H9 (cell line): ENCODE data around the gene EML2. TPM values are rescaled to one million over a fixed set of nuclear protein-coding genes. Genes with fewer than 3 reads are reported as not detected.

Experiments
- DNase-seq: peaks from one replicate; pipeline ENCODE4 v3.0.0-alpha.2; 2017
- H2AFZ ChIP-seq: one replicate; pipeline ENCODE4 v1.6.1; 2013; ENCODE audit warnings: mild to moderate bottlenecking, low read length, control low read depth, moderate library complexity
- H2AK5ac ChIP-seq: 2 replicates; pipeline ENCODE4 v1.6.1; 2013; ENCODE audit warnings: low read length, control low read depth, mixed read lengths; ENCODE audit not compliant: insufficient read length
- H2BK120ac ChIP-seq: one replicate; pipeline ENCODE4 v1.6.1; 2013; ENCODE audit warnings: low read depth, mild to moderate bottlenecking, low read length, control low read depth, inconsistent platforms; ENCODE audit not compliant: poor library complexity, severe bottlenecking
- H2BK12ac ChIP-seq: 2 replicates; pipeline ENCODE4 v1.6.1; 2013; ENCODE audit warnings: low read length, control low read depth, mixed read lengths, low read depth; ENCODE audit not compliant: insufficient read length
- H2BK15ac ChIP-seq: 2 replicates; pipeline ENCODE4 v1.6.1; 2013; ENCODE audit warnings: low read depth, low read length, control low read depth
- H2BK20ac ChIP-seq: one replicate; pipeline ENCODE4 v1.6.1; 2013; ENCODE audit warnings: low read depth, mild to moderate bottlenecking, low read length, control low read depth, inconsistent platforms; ENCODE audit not compliant: poor library complexity, severe bottlenecking
- H2BK5ac ChIP-seq: 2 replicates; pipeline ENCODE4 v1.6.1; 2013; ENCODE audit warnings: low read length, control low read depth, mixed read lengths; ENCODE audit not compliant: insufficient read length
- H3K14ac ChIP-seq: 2 replicates; pipeline ENCODE4 v1.6.1; 2013; ENCODE audit warnings: low read length, control low read depth; ENCODE audit not compliant: insufficient read depth
- H3K18ac ChIP-seq: 2 replicates; pipeline ENCODE4 v1.6.1; 2013; ENCODE audit warnings: low read depth, mild to moderate bottlenecking, mixed read lengths, low read length, control low read depth; ENCODE audit not compliant: insufficient read length
- H3K23ac ChIP-seq: 2 replicates; pipeline ENCODE4 v1.6.1; 2013; ENCODE audit warnings: low read length, control low read depth, mixed read lengths, low read depth; ENCODE audit not compliant: insufficient read length
- H3K23me2 ChIP-seq: 2 replicates; pipeline ENCODE4 v1.6.1; 2013; ENCODE audit warnings: low read depth, mild to moderate bottlenecking, mixed read lengths, low read length, control low read depth; ENCODE audit not compliant: insufficient read length, poor library complexity, severe bottlenecking
- H3K27ac ChIP-seq: 2 replicates; pipeline ENCODE4 v1.5.1; 2013; ENCODE audit warnings: low read length, control low read depth, mixed read lengths, low read depth; ENCODE audit not compliant: insufficient read length
- H3K27me3 ChIP-seq: 2 replicates; pipeline ENCODE4 v1.6.1; 2013; ENCODE audit warnings: low read length, control low read depth, inconsistent platforms; ENCODE audit not compliant: insufficient read depth
- H3K4ac ChIP-seq: 2 replicates; pipeline ENCODE4 v1.6.1; 2013; ENCODE audit warnings: low read depth, mild to moderate bottlenecking, control low read depth, inconsistent platforms, low read length, moderate library complexity
- H3K4me1 ChIP-seq: 2 replicates; pipeline ENCODE4 v1.6.1; 2013; ENCODE audit warnings: low read length, control low read depth, inconsistent platforms; ENCODE audit not compliant: insufficient read depth
- H3K4me2 ChIP-seq: 2 replicates; pipeline ENCODE4 v1.6.1; 2013; ENCODE audit warnings: low read length, control low read depth, mixed read lengths; ENCODE audit not compliant: insufficient read length, insufficient read depth
- H3K56ac ChIP-seq: 2 replicates; pipeline ENCODE4 v1.6.1; 2013; ENCODE audit warnings: low read depth, mild to moderate bottlenecking, mixed read lengths, low read length, control low read depth; ENCODE audit not compliant: insufficient read length
- H3K79me1 ChIP-seq: 2 replicates; pipeline ENCODE4 v1.6.1; 2013; ENCODE audit warnings: low read depth, mild to moderate bottlenecking, moderate library complexity, low read length, control low read depth, inconsistent platforms; ENCODE audit not compliant: insufficient read depth, poor library complexity, severe bottlenecking
- H3K79me2 ChIP-seq: 2 replicates; pipeline ENCODE4 v1.6.1; 2013; ENCODE audit warnings: low read length, control low read depth, inconsistent platforms; ENCODE audit not compliant: insufficient read depth
- H3K9ac ChIP-seq: 2 replicates; pipeline ENCODE4 v1.6.1; 2013; ENCODE audit warnings: low read length, control low read depth, mixed read lengths; ENCODE audit not compliant: insufficient read length; ENCODE audit errors: extremely low read depth
- H3K9me3 ChIP-seq: one replicate; pipeline ENCODE4 v1.6.1; 2013; ENCODE audit warnings: low read depth, low read length, inconsistent platforms; ENCODE audit not compliant: control insufficient read depth
- H3T11ph ChIP-seq: one replicate; pipeline ENCODE4 v1.6.1; 2013; ENCODE audit warnings: mild to moderate bottlenecking, low read length, control low read depth, inconsistent platforms
- H4K20me1 ChIP-seq: one replicate; pipeline ENCODE4 v1.6.1; 2013; ENCODE audit not compliant: control insufficient read depth, insufficient read length, insufficient read depth
- H4K5ac ChIP-seq: 2 replicates; pipeline ENCODE4 v1.6.1; 2013; ENCODE audit warnings: low read depth, mild to moderate bottlenecking, mixed read lengths, low read length, control low read depth; ENCODE audit not compliant: insufficient read length
- H4K8ac ChIP-seq: replicated peaks from 2 replicates; pipeline ENCODE4 v1.6.1; 2013; ENCODE audit warnings: low read length, control low read depth, mixed read lengths, low read depth; ENCODE audit not compliant: insufficient read length
- H4K91ac ChIP-seq: 2 replicates; pipeline ENCODE4 v1.6.1; 2013; ENCODE audit warnings: low read depth, mild to moderate bottlenecking, moderate library complexity, mixed read lengths, low read length, control low read depth; ENCODE audit not compliant: insufficient read length
- H3K27ac Mint-ChIP-seq, 3 experiments: 2 replicates in 2 of 3; 3 replicates in 1 of 3; pipeline ENCODE4 v1.8.0; 2020 to 2021; ENCODE audit warnings: mixed read lengths in 3 of 3, mild to moderate bottlenecking in 1 of 3, moderate library complexity in 1 of 3
- H3K27me3 Mint-ChIP-seq: 2 replicates; pipeline ENCODE4 v1.8.0; 2021; ENCODE audit warnings: low read depth, mild to moderate bottlenecking, moderate library complexity, mixed read lengths
- H3K36me3 Mint-ChIP-seq, 3 experiments: 2 replicates in 2 of 3; 3 replicates in 1 of 3; pipeline ENCODE4 v1.8.0; 2020 to 2021; ENCODE audit warnings: low read depth in 3 of 3, mixed read lengths in 3 of 3; ENCODE audit not compliant: insufficient read depth in 1 of 3
- H3K4me1 Mint-ChIP-seq, 2 experiments: 2 replicates each; pipeline ENCODE4 v1.8.0; 2020; ENCODE audit warnings: mixed read lengths in 2 of 2
- H3K4me3 Mint-ChIP-seq, 2 experiments: 2 replicates in 1 of 2; 3 replicates in 1 of 2; pipeline ENCODE4 v1.8.0; 2020 to 2021; ENCODE audit warnings: mild to moderate bottlenecking in 2 of 2, mixed read lengths in 2 of 2, moderate library complexity in 1 of 2
- H3K9me3 Mint-ChIP-seq, 2 experiments: 2 replicates in 1 of 2; 3 replicates in 1 of 2; pipeline ENCODE4 v1.8.0; 2020; ENCODE audit warnings: mild to moderate bottlenecking in 2 of 2, mixed read lengths in 2 of 2, moderate library complexity in 1 of 2
- CTCF ChIP-seq: fragments of 200-600 bp; sonication (generic); conservative IDR thresholded peaks from 3 replicates; pipeline ENCODE4 v1.8.0; 2021; ENCODE audit warnings: antibody characterized with exemption, mild to moderate bottlenecking
- WGBS: extraction: QIAGEN DNeasy Blood & Tissue Kit; methylation state at CpG from one replicate; pipeline ENCODE4 v1.1.7; 2013; ENCODE audit warnings: missing lambda C conversion rate, low lambda C conversion rate, mixed read lengths; ENCODE audit not compliant: insufficient read length; ENCODE audit errors: extremely low coverage; 5-methylcytosine and 5-hydroxymethylcytosine counted together
- total RNA-seq: library from RNA; stranded (reverse); gene quantifications from 2 replicates; pipeline ENCODE4 v1.2.1, GENCODE V29; 2021

EML2 gene
- total RNA-seq, 1 experiment from 2014 or later = 22.6 TPM

- H3K14ac ChIP-seq = no peak overlapping the region
- Mint-ChIP-seq H3K27ac (peak overlapping the region in 1 of 3 experiments; percentile 76; a peak in 2 of 7 replicates), H3K4me1 (peaks cover 25 to 36% of the 10 kb centered on the region in 2 experiments)
These were observed 60.3 kb downstream of the EML2 start for GRCh38 chr19:45578861-45579260.

More at GRCh38 chr19:45578861-45579260, 60.3 kb downstream of the EML2 start:
- Mint-ChIP-seq H3K9me3 (no peaks in the 10 kb centered on the region), H3K27me3 (peaks cover 1% of the 10 kb centered on the region; the same call in 1 of the 2 replicates), H3K4me3 (peak overlapping the region in 1 of 2 experiments; percentile 61; a peak in 2 of 5 replicates), H3K36me3 (peaks cover 0 to 10% (median 4%) of the 10 kb centered on the region in 3 experiments; a peak in 5 of 7 replicates)
- Histone ChIP-seq H2BK15ac (no peak overlapping the region), H3K4me2 (no peak overlapping the region), H3K9ac (no peak overlapping the region), H4K91ac (no peak overlapping the region), H3T11ph (no peak overlapping the region), H2AK5ac (no peak overlapping the region), H3K27me3 (no peaks in the 10 kb centered on the region), H3K4ac (no peak overlapping the region), H3K79me2 (peaks cover 2% of the 10 kb centered on the region; the same call in 1 of the 2 replicates), H3K27ac (no peak overlapping the region), H2AFZ (no peak overlapping the region), H3K18ac (no peak overlapping the region), H3K4me1 (peaks cover 6% of the 10 kb centered on the region; the same call in 1 of the 2 replicates), H2BK12ac (no peak overlapping the region), H3K9me3 (no peaks in the 10 kb centered on the region), H2BK5ac (no peak overlapping the region), H3K56ac (no peak overlapping the region), H2BK20ac (no peak overlapping the region), H3K23me2 (peaks cover 3% of the 10 kb centered on the region), H2BK120ac (no peak overlapping the region), H4K5ac (no peak overlapping the region), H4K8ac (no peak overlapping the region), H3K79me1 (no peaks in the 10 kb centered on the region), H4K20me1 (no peaks in the 10 kb centered on the region), H3K23ac (no peak overlapping the region)
- no peak for DNase-seq
- WGBS = no CpG with 5 or more reads among the region's 5 CpGs
- no peak for TF ChIP-seq CTCF
